GM10266 (cell line): ENCODE data around the gene TIPRL.

ENCODE experiments used
- DNase-seq: peaks from one replicate; pipeline ENCODE4 v3.0.0; 2012; ENCODE audit errors: extremely low spot score
- CTCF ChIP-seq: IDR thresholded peaks from 2 replicates; pipeline ENCODE4 v1.5.1; 2012; ENCODE audit warnings: mild to moderate bottlenecking, low read depth; ENCODE audit not compliant: control insufficient read depth, insufficient read depth; ENCODE audit errors: missing control alignments

Gene TIPRL

DNA sequence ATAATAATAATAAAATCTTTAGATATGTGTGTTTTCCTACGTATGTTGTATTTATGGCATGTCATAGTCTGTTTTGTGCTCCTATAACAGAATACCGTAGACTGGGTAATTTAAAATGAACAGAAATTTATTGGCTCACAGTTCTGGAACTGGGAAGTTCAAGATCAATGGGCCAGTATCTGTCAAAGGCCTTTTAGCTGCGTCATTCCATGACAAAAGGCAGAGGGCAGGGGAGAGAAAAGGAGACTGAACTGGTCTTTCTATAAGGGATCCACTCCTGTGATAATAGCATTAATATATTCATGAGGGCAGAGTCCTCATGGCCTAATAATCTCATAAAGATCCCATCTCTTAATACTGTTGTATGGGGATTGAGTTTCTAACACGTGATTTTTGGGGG lies 39.9 kb downstream of the TIPRL start:
- DNase-seq: no peak
- no peak for TF ChIP-seq CTCF

- no peak for DNase-seq
- no peak for TF ChIP-seq CTCF
Observed at GRCh38 chr1:168220470-168220871, 41.7 kb downstream of the TIPRL start.

DNA sequence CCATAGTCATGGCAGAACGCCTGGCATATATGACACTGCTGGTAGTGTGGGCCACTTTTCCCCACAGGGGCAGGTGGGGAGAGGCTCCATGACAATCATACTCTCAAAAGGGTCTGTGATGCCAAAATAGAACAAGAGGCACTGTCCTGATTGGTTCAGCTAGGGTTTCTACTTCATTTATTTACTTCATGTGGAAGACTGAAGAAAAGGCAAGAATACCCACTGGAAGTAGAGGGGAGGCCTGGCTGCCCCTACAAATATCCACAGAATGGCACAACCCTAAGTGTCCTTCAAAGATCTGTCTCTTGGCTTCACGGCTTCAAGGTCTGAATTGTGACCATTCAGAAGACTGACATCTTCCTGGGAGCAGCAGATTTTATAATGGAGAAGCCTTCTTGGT lies 42.5 kb downstream of the TIPRL start:
- no peak for DNase-seq
- TF ChIP-seq CTCF: no peak

DNA sequence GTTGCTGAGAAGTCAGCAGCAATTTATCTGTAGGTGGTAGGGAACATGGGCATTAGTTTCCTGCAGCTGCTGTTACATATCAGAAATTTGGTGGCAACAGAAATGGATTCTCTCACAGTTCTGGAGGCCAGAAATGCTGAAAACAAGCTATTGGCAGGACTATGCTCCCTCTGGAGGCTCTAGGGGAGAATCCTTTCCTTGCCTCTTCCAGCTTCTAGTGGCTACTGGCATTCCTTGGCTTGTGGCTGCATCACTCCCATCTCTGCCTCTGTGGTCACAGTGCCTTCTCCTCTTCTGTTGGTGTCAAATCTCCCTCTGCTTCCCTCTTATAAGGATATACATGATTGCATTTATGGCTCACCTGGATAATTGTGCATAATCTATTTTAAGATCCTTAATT lies 44.5 kb downstream of the TIPRL start:
- TF ChIP-seq CTCF: no peak

DNA sequence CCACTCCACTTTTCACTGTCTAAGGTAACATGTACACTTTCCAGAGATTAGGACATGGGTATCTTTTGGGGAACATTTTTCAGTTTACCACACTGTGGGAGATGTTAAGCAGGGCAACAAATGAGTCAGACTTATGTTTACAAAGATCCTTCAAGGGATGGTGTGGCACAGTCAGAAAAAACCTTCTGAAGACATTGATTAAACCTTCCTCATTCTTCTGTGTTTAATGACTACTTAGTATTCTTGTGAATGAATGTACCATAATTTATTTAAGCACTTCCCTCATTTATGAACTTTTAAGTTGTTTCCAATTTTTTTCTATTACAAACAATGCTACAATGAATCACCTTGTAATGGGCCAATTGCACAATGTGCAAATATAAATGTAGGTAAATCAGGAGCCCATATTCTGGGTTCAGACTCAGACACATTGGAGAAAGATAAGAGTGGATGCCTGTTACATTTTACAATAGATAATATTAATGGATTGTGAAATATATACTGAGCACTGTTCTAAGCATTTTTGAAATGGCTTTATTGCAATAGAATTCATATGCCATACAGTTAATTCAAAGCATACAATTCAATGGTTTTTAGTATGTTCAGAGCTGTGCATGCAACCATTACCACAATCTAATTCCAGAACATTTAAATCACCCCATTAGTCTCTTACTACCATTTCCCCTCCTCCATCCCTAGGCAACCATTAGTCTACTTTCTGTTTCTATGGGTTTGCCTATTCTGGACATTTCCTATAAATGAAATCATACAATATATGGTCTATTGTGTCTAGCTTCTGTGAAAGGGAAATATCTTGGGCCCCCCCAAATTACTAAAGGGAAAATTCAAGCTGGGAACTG lies 45.1 kb downstream of the TIPRL start:
- no peak for TF ChIP-seq CTCF
- DNase-seq: no peak

More for the DNA sequence above, 44.5 kb downstream of the TIPRL start:
- no peak for DNase-seq

DNA sequence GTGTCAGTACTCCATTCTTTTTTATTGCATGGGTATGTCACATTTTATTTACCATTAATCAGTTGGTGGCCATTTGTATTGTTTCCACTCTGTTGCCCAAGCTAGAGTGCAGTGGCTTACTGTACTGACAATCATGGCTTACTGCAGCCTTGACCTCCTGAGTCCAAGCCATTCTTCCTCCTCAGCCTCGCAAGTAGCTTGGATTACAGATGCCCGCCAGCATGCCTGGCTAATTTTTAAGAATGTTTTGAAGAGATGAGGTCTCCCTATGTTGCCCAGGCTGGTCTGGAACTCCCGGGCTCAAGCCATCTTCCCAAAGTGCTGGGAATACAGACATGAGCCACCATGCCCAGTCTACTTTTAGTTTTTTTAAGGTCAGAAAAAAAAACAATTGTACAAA lies 46.2 kb downstream of the TIPRL start:
- TF ChIP-seq CTCF: no peak
- DNase-seq: no peak

- no peak for TF ChIP-seq CTCF
- DNase-seq: peak; percentile 91
Observed at GRCh38 chr1:168225476-168226190, 46.9 kb downstream of the TIPRL start, which contains the start of gene SFT2D2. TSS of gene SFT2D2 (plus strand) at chr1:168226004. CDS start at chr1:168226080, 76 bp downstream.
